Medulla oblongata (tissue), 1 donor: ENCODE data around the gene GPR12.

ENCODE experiments used
- DNase-seq: peaks from one replicate; pipeline ENCODE4 v3.0.0-alpha.2; 2015; ENCODE audit errors: extremely low spot score

GPR12 gene

GRCh38 chr13:26705536-26705935 is 55.0 kb downstream of the GPR12 start:
- no peak for DNase-seq
